ENCODE results near the gene PLB1. TPM values are rescaled to one million over a fixed set of nuclear protein-coding genes. Genes with fewer than 3 reads are reported as not detected.

PLB1 gene
- total and polyA plus RNA-seq, 9 of the 15 experiments (the other 6 are each of a cell fraction or from before 2014, with no cell fraction given): 0.01 to 0.09 (median 0.07) TPM; not detected in 2

DNA sequence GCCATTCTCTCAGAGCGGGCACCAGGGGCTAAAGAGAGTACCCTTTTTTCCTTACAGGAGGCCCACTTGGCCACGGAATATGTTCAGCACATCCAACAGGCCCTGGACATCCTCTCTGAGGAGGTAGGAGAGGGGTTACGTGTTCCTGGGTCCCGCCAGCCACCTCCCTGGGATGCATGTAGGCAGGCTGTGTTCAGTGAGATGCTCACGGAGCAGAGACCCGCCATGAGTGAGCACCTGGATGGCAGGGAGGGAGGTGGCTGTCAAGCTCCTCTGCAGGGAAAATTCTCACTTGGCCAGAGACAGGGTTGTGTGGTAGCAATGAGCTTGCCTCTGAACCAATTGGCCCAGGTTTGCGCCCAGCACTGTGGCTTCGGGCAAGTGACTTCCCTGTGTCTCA, 132.6 kb downstream of the PLB1 start:
- FAIRE-seq (no peak), DNase-seq (ENCODE audit: extremely low read depth in 1 of 4, low spot score in 3 of 4) (no peak), ATAC-seq (no peak)
- BruUV-seq (replicated peaks): no TSS peak
- POLR2A ChIA-PET: interaction anchor here (0.6 to 1.4 kb wide), 4 partner anchors 8 to 722 kb away, joined by 3 to 4 read pairs (median 3); no protein-coding TSS in a partner anchor
- peaks cover 3% of the 10 kb centered on the region; the same call in 1 of the 2 replicates for H4K20me1 ChIP-seq (replicated peaks; ENCODE audit: control insufficient read depth, insufficient read depth, low read length)
- H2AFZ ChIP-seq (ENCODE audit: low read depth, low read length): no peak overlapping the region
- no peak overlapping the region for H3K4me2 ChIP-seq (ENCODE audit: insufficient read depth, low read length)
- H3K27me3 ChIP-seq (ENCODE audit: control insufficient read depth in 2 of 2, insufficient read depth in 2 of 2, low read length in 2 of 2): peaks cover 4 to 54% of the 10 kb centered on the region in 2 experiments; a peak in 4 of 5 replicates
- H3K36me3 ChIP-seq (ENCODE audit: control insufficient read depth, insufficient read depth, low read length): no peaks in the 10 kb centered on the region
- H3K4me3 ChIP-seq: no peak overlapping the region
- CTCF ChIA-PET (ENCODE audit: low intra/inter-chr PET ratio): no interaction called here
- no peaks in the 10 kb centered on the region for H3K9me3 ChIP-seq (replicated peaks; ENCODE audit: control insufficient read depth, insufficient read depth, low read depth, low read length)
- in situ Hi-C loops (cut with MboI): no loop called here
- intact Hi-C loops (cut with micrococcal nuclease): no loop called here
- WGBS (ENCODE audit: insufficient coverage, low coverage, missing lambda C conversion rate): 20% methylated on average over 8 of the region's 8 CpGs
- H3K9me1 ChIP-seq (ENCODE audit: control insufficient read depth, insufficient read depth, low read length): no peaks in the 10 kb centered on the region
- H3K4me1 ChIP-seq (replicated peaks in 1 of 2; ENCODE audit: control insufficient read depth in 2 of 2, insufficient read depth in 2 of 2, low read length in 2 of 2): peaks cover 0 to 4% of the 10 kb centered on the region in 2 experiments; a peak in 3 of 5 replicates
- no peak overlapping the region for H3K27ac ChIP-seq (ENCODE audit: extremely low read depth, low read depth, low read length)
- TF ChIP-seq DNMT1 (IDR thresholded peaks at IDR 0.05) (no peak), TSC22D4 (tag; IDR thresholded peaks at IDR 0.05) (no peak), GABPB1 (CRISPR knock-in tag; IDR thresholded peaks at IDR 0.05) (no peak), ZNF589 (CRISPR knock-in tag; IDR thresholded peaks at IDR 0.05; ENCODE audit: low read depth) (no peak), BDP1 (IDR thresholded peaks at IDR 0.05; ENCODE audit: insufficient read depth, insufficient read length) (no peak)
- TF ChIP-seq, protein P1, sequence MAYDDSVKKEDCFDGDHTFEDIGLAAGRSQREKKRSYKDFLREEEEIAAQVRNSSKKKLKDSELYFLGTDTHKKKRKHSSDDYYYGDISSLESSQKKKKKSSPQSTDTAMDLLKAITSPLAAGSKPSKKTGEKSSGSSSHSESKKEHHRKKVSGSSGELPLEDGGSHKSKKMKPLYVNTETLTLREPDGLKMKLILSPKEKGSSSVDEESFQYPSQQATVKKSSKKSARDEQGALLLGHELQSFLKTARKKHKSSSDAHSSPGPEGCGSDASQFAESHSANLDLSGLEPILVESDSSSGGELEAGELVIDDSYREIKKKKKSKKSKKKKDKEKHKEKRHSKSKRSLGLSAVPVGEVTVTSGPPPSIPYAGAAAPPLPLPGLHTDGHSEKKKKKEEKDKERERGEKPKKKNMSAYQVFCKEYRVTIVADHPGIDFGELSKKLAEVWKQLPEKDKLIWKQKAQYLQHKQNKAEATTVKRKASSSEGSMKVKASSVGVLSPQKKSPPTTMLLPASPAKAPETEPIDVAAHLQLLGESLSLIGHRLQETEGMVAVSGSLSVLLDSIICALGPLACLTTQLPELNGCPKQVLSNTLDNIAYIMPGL (CRISPR knock-in tag; IDR thresholded peaks at IDR 0.05): no peak
- TF ChIP-seq, protein P2, sequence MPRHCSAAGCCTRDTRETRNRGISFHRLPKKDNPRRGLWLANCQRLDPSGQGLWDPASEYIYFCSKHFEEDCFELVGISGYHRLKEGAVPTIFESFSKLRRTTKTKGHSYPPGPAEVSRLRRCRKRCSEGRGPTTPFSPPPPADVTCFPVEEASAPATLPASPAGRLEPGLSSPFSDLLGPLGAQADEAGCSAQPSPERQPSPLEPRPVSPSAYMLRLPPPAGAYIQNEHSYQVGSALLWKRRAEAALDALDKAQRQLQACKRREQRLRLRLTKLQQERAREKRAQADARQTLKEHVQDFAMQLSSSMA (CRISPR knock-in tag; IDR thresholded peaks at IDR 0.05): no peak
- no peak overlapping the region for H3K9ac ChIP-seq (ENCODE audit: insufficient read depth in 1 of 2, low read depth in 2 of 2, low read length in 2 of 2)
- no peaks in the 10 kb centered on the region for H3K79me2 ChIP-seq (ENCODE audit: control insufficient read depth, insufficient read depth, low read length)

Data from K562 (cell line).